HG03064 (cell line): ENCODE results near the gene PPP1R9A.

Experiments used
- ATAC-seq: cut with Tn5 transposase; IDR thresholded peaks from one replicate; pipeline ENCODE4 v1.9.1; 2021; ENCODE audit warnings: low read depth; ENCODE audit not compliant: unreplicated experiment

Gene PPP1R9A

GRCh38 chr7:95018021-95018420 is 110.6 kb downstream of the PPP1R9A start:
- ATAC-seq, result no peak

- no peak for ATAC-seq
These were observed 118.6 kb downstream of the PPP1R9A start for GRCh38 chr7:95026018-95026417.

- ATAC-seq, result no peak
These were observed 119.2 kb downstream of the PPP1R9A start for GRCh38 chr7:95026421-95027072.

GRCh38 chr7:95027234-95027872 is 120.0 kb downstream of the PPP1R9A start:
- ATAC-seq, result no peak

- no peak for ATAC-seq
These were observed 121.3 kb downstream of the PPP1R9A start for GRCh38 chr7:95028683-95029082.

- no peak for ATAC-seq
These were observed 127.9 kb downstream of the PPP1R9A start for GRCh38 chr7:95035295-95035694.

- no peak for ATAC-seq
These were observed 133.6 kb downstream of the PPP1R9A start for GRCh38 chr7:95041031-95041430.

GRCh38 chr7:95045236-95045923 is 138.0 kb downstream of the PPP1R9A start:
- ATAC-seq, result no peak

GRCh38 chr7:95046494-95047240 is 139.3 kb downstream of the PPP1R9A start:
- ATAC-seq, result no peak

GRCh38 chr7:95047291-95047690 is 139.9 kb downstream of the PPP1R9A start:
- no peak for ATAC-seq

GRCh38 chr7:95052566-95053094 is 145.2 kb downstream of the PPP1R9A start:
- no peak for ATAC-seq

- no peak for ATAC-seq
These were observed 147.0 kb downstream of the PPP1R9A start for GRCh38 chr7:95054386-95054785.

GRCh38 chr7:95055295-95055694 is 147.9 kb downstream of the PPP1R9A start:
- ATAC-seq, result no peak

GRCh38 chr7:95056107-95056739 is 148.8 kb downstream of the PPP1R9A start:
- ATAC-seq, result no peak

GRCh38 chr7:95056901-95057300 is 149.5 kb downstream of the PPP1R9A start:
- no peak for ATAC-seq

- ATAC-seq, result no peak
These were observed 152.5 kb downstream of the PPP1R9A start for GRCh38 chr7:95059842-95060313.

GRCh38 chr7:95062901-95063300 is 155.5 kb downstream of the PPP1R9A start:
- no peak for ATAC-seq

GRCh38 chr7:95066737-95067530 is 159.5 kb downstream of the PPP1R9A start:
- ATAC-seq, result no peak

GRCh38 chr7:95088536-95089215 is 181.3 kb downstream of the PPP1R9A start:
- ATAC-seq, result no peak
